H1 (cell line): ENCODE data around the gene UBE2G2. TPM values are rescaled to one million over a fixed set of nuclear protein-coding genes. Genes with fewer than 3 reads are reported as not detected.

Source experiments
- CBX5 ChIP-seq: fragments of 300-800, 300-1000 bp; sonication (generic); IDR thresholded peaks from 2 replicates; pipeline ENCODE4 v1.7.1; 2016; ENCODE audit warnings: antibody characterized with exemption, low read length, low read depth
- CREB1 ChIP-seq: IDR thresholded peaks from 2 replicates; pipeline ENCODE4 v1.6.1; 2012; ENCODE audit warnings: inconsistent platforms
- EP300 ChIP-seq, 2 experiments: IDR thresholded peaks; 1 replicate in 1 of 2; 2 replicates in 1 of 2; pipeline ENCODE4 v1.6.1; 2011 to 2012; ENCODE audit warnings: low read depth in 2 of 2, low read length in 2 of 2, mild to moderate bottlenecking in 2 of 2, borderline replicate concordance in 1 of 2, inconsistent platforms in 1 of 2, moderate library complexity in 1 of 2
- HDAC2 ChIP-seq, 2 experiments: fragments of 300-600 bp in 1 of 2; sonication (generic) in 1 of 2; IDR thresholded peaks; 2 replicates each; pipeline ENCODE4 v1.6.1; 2011 to 2012; ENCODE audit warnings: low read depth in 2 of 2, low read length in 2 of 2, mild to moderate bottlenecking in 2 of 2, moderate library complexity in 2 of 2, borderline replicate concordance in 1 of 2, inconsistent platforms in 1 of 2
- JUN ChIP-seq: IDR thresholded peaks from 2 replicates; pipeline ENCODE4 v1.6.1; 2011; ENCODE audit warnings: low read depth, mild to moderate bottlenecking, improper control_type of control experiment, low read length
- RBBP5 ChIP-seq: IDR thresholded peaks from 2 replicates; pipeline ENCODE4 v1.7.1; 2012; ENCODE audit warnings: low read depth, mild to moderate bottlenecking, inconsistent platforms, low read length, moderate library complexity, borderline replicate concordance
- SUZ12 ChIP-seq: fragments of 200-600 bp; sonication (generic); IDR thresholded peaks from 2 replicates; pipeline ENCODE4 v1.6.1; 2012; ENCODE audit warnings: mild to moderate bottlenecking, inconsistent platforms, low read length, moderate library complexity, mixed read lengths
- USF2 ChIP-seq: IDR thresholded peaks from 2 replicates; pipeline ENCODE4 v1.6.1; 2011; ENCODE audit warnings: low read length, improper control_type of control experiment
- polyA plus RNA-seq, 7 experiments: library from polyadenylated mRNA; depleted of rRNA in 3 of 7; stranded (reverse) in 5 of 7; unstranded in 2 of 7; fragments of >200 nt in 5 of 7; fragments of 200-250 nt in 2 of 7; gene quantifications; 1 replicate in 5 of 7; 2 replicates in 1 of 7; 4 replicates in 1 of 7; pipeline versions ENCODE4 v1.2.1 to v1.2.3, GENCODE V29; 2011 to 2013; ENCODE audit warnings: missing spikeins in 2 of 7, mixed read lengths in 2 of 7
- total RNA-seq: library from RNA; stranded (reverse); fragmentation: NEBNext Ultra II Directional; extraction: Animal tissue kit (Norgen Biotek cat#: 25700); gene quantifications from 2 replicates; pipeline ENCODE4 v1.2.1, GENCODE V29; 2021

The UBE2G2 gene
- total and polyA plus RNA-seq, 2 of the 8 experiments (the other 6 are each of a cell fraction or from before 2014, with no cell fraction given), result 96.3 to 101 TPM

DNA sequence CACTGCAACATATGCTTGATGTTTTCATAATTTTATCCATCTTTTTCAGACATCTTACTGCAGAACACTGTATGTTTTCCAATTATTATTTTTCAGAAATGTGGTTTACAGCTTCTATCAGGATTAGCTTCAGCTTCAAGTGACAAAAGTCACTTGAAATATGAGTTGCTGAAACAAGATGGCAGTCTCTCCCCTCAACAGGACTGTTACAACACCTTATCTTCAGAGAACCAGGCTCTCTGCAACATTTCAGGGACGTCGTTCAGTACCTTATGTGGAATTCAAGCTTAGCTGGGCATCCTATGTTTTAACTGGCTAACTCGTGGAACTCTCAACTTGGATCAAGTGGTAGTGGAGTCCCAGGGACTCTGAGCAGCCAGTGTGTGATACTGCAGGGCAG, 2.0 kb upstream of the UBE2G2 start (continued):
- TF ChIP-seq USF2 (no peak), HDAC2 (IDR thresholded peaks at IDR 0.05; ENCODE audit: borderline replicate concordance in 1 of 2, low read depth in 2 of 2, low read length in 2 of 2) (no peak), CBX5 (no peak), JUN (no peak), SUZ12 (no peak), CREB1 (no peak), RBBP5 (no peak), EP300 (IDR thresholded peaks at IDR 0.05; ENCODE audit: borderline replicate concordance in 1 of 2, low read depth in 2 of 2, low read length in 2 of 2) (no peak)
